ENCODE data around the gene KCNH2.

The KCNH2 gene

GRCh38 chr7:150968056-150968733 lies 9.9 kb downstream of the KCNH2 start:
- peaks cover 4% of the 10 kb centered on the region; the same call in 1 of the 2 replicates for H3K4me1 ChIP-seq (ENCODE audit: control insufficient read depth, low read length)

GRCh38 chr7:150967349-150967748 lies 10.8 kb downstream of the KCNH2 start:
- Histone ChIP-seq H3K4me3 (ENCODE audit: low read length) (no peak overlapping the region), H3K36me3 (ENCODE audit: control insufficient read depth, low read length) (no peaks in the 10 kb centered on the region), H3K9me3 (ENCODE audit: control insufficient read depth, insufficient read depth, low read length) (no peaks in the 10 kb centered on the region), H4K20me1 (ENCODE audit: control insufficient read depth, insufficient read depth, low read depth, low read length) (no peaks in the 10 kb centered on the region; the same call in 1 of the 2 replicates), H3K27me3 (ENCODE audit: control insufficient read depth, low read length) (0 out of 2 replicates have a peak, but pooled peaks cover 14% of the 10 kb centered on the region), H3K27ac (ENCODE audit: low read depth, low read length) (no peak overlapping the region), H3K4me2 (ENCODE audit: low read length) (no peak overlapping the region), H3K79me2 (ENCODE audit: control insufficient read depth, low read length) (no peaks in the 10 kb centered on the region), H3K9me2 (replicated peaks; ENCODE audit: control insufficient read depth, low read length) (no peaks in the 10 kb centered on the region), H3F3A (ENCODE audit: control insufficient read depth, insufficient read depth) (no peaks in the 10 kb centered on the region), H3K4me1 (ENCODE audit: control insufficient read depth, low read length) (peaks cover 4% of the 10 kb centered on the region; the same call in 1 of the 2 replicates)
- TF ChIP-seq EZH2phosphoT487 (IDR thresholded peaks at IDR 0.05; ENCODE audit: borderline replicate concordance, low read length) (no peak), CTCF (IDR thresholded peaks at IDR 0.05; ENCODE audit: low read depth, low read length, poor library complexity, severe bottlenecking) (no peak)

More at GRCh38 chr7:150968056-150968733, 9.9 kb downstream of the KCNH2 start:
- Histone ChIP-seq H3K36me3 (ENCODE audit: control insufficient read depth, low read length) (no peaks in the 10 kb centered on the region), H3K9me3 (ENCODE audit: control insufficient read depth, insufficient read depth, low read length) (no peaks in the 10 kb centered on the region), H3K79me2 (ENCODE audit: control insufficient read depth, low read length) (no peaks in the 10 kb centered on the region), H3K9me2 (replicated peaks; ENCODE audit: control insufficient read depth, low read length) (no peaks in the 10 kb centered on the region), H4K20me1 (ENCODE audit: control insufficient read depth, insufficient read depth, low read depth, low read length) (no peaks in the 10 kb centered on the region; the same call in 1 of the 2 replicates), H3K4me2 (ENCODE audit: low read length) (no peak overlapping the region), H3K27me3 (ENCODE audit: control insufficient read depth, low read length) (0 out of 2 replicates have a peak, but pooled peaks cover 14% of the 10 kb centered on the region), H3F3A (ENCODE audit: control insufficient read depth, insufficient read depth) (no peaks in the 10 kb centered on the region; the same call in 1 of the 2 replicates), H3K27ac (ENCODE audit: low read depth, low read length) (no peak overlapping the region), H3K4me3 (ENCODE audit: low read length) (no peak overlapping the region)
- no peak for TF ChIP-seq CTCF (IDR thresholded peaks at IDR 0.05; ENCODE audit: low read depth, low read length, poor library complexity, severe bottlenecking)
- no peak for TF ChIP-seq EZH2phosphoT487 (IDR thresholded peaks at IDR 0.05; ENCODE audit: borderline replicate concordance, low read length)

GRCh38 chr7:150966002-150966401 lies 12.1 kb downstream of the KCNH2 start:
- Histone ChIP-seq H4K20me1 (ENCODE audit: control insufficient read depth, insufficient read depth, low read depth, low read length) (no peaks in the 10 kb centered on the region; the same call in 1 of the 2 replicates), H3K27ac (ENCODE audit: low read depth, low read length) (no peak overlapping the region), H3K27me3 (ENCODE audit: control insufficient read depth, low read length) (0 out of 2 replicates have a peak, but pooled peaks cover 14% of the 10 kb centered on the region), H3K9me2 (replicated peaks; ENCODE audit: control insufficient read depth, low read length) (no peaks in the 10 kb centered on the region), H3K4me3 (ENCODE audit: low read length) (no peak overlapping the region), H3K9me3 (ENCODE audit: control insufficient read depth, insufficient read depth, low read length) (no peaks in the 10 kb centered on the region), H3K79me2 (ENCODE audit: control insufficient read depth, low read length) (no peaks in the 10 kb centered on the region), H3K4me2 (ENCODE audit: low read length) (no peak overlapping the region), H3K4me1 (ENCODE audit: control insufficient read depth, low read length) (peaks cover 5% of the 10 kb centered on the region), H3K36me3 (ENCODE audit: control insufficient read depth, low read length) (no peaks in the 10 kb centered on the region), H3F3A (ENCODE audit: control insufficient read depth, insufficient read depth) (no peaks in the 10 kb centered on the region)
- TF ChIP-seq EZH2phosphoT487 (IDR thresholded peaks at IDR 0.05; ENCODE audit: borderline replicate concordance, low read length): no peak
- peak; percentile 10 for TF ChIP-seq CTCF (IDR thresholded peaks at IDR 0.05; ENCODE audit: low read depth, low read length, poor library complexity, severe bottlenecking)
